BE2C (cell line): ENCODE results near the gene KIAA0319L.
"Not testable (repeated sequence)": the region's sequence is repeated elsewhere in the genome, so short reads cannot be mapped to it uniquely, and the experiment has no call there.

ENCODE experiments used
- DNase-seq: peaks from one replicate; pipeline ENCODE4 v3.0.0-alpha.2; 2020
- H3K27me3 ChIP-seq: fragments of 250-450 bp; sonication (Bioruptor Pico); 2 replicates; pipeline ENCODE4 v1.5.1; 2020; ENCODE audit warnings: mild to moderate bottlenecking
- H3K36me3 ChIP-seq: fragments of 250-450 bp; sonication (Bioruptor Pico); 2 replicates; pipeline ENCODE4 v1.5.1; 2020; ENCODE audit warnings: mild to moderate bottlenecking
- H3K4me1 ChIP-seq: fragments of 250-450 bp; sonication (Bioruptor Pico); 2 replicates; pipeline ENCODE4 v1.5.1; 2020
- H3K4me3 ChIP-seq: 2 replicates; pipeline ENCODE4 v1.5.1; 2011; ENCODE audit warnings: low read depth, low read length
- H3K9me3 ChIP-seq: fragments of 250-450 bp; sonication (Bioruptor Pico); 2 replicates; pipeline ENCODE4 v1.5.1; 2020
- TF ChIP-seq, protein P1 (sequence below): IDR thresholded peaks from 2 replicates; pipeline ENCODE4 v1.5.1; 2012; ENCODE audit warnings: mild to moderate bottlenecking, low read depth, low read length

Gene KIAA0319L

DNA sequence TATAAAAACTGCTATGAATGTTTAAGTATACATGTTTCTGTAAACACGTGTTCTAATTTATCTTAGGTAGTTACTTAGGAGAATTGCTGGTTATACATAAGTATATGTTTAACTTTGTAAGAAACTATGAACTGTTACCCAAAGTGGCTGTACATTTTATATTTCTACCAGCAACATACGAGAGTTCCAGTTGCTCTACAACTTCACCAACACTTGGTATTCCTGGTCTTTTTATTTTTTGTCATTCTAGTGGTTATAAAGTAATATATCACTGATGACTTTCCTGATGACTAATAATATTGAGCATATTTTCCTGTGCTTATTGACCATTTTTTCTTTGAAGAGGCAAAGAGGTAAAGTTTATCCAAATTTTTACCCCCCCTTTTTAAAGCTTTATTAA is 76.0 kb downstream of the KIAA0319L start:
- no peak for DNase-seq
- Histone ChIP-seq H3K27me3 (no peaks in the 10 kb centered on the region), H3K9me3 (no peaks in the 10 kb centered on the region), H3K4me1 (no peaks in the 10 kb centered on the region), H3K4me3 (no peak overlapping the region), H3K36me3 (no peaks in the 10 kb centered on the region)
- TF ChIP-seq, protein P1, sequence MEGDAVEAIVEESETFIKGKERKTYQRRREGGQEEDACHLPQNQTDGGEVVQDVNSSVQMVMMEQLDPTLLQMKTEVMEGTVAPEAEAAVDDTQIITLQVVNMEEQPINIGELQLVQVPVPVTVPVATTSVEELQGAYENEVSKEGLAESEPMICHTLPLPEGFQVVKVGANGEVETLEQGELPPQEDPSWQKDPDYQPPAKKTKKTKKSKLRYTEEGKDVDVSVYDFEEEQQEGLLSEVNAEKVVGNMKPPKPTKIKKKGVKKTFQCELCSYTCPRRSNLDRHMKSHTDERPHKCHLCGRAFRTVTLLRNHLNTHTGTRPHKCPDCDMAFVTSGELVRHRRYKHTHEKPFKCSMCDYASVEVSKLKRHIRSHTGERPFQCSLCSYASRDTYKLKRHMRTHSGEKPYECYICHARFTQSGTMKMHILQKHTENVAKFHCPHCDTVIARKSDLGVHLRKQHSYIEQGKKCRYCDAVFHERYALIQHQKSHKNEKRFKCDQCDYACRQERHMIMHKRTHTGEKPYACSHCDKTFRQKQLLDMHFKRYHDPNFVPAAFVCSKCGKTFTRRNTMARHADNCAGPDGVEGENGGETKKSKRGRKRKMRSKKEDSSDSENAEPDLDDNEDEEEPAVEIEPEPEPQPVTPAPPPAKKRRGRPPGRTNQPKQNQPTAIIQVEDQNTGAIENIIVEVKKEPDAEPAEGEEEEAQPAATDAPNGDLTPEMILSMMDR: no peak

DNA sequence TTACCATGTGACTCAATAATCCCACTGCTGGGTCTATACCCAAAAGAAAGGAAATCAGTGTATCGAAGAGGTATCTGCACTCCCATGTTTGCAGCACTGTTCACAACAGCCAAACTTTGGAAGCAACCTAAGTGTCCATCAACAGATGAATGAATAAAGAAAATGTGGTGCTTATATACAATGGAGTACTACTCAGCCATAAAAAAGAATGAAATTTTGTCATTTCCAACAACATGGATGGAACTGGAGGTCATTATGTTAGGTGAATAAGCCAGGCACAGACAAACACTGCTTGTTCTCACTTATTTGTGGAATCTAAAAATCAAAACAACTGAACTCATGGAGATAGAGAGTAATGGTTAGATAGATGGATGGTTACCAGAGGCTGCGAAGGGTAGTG is 79.3 kb downstream of the KIAA0319L start:
- TF ChIP-seq, protein P1: no peak
- H3K4me3 ChIP-seq: no peak overlapping the region
- H3K36me3 ChIP-seq: no peaks in the 10 kb centered on the region
- H3K9me3 ChIP-seq: no peaks in the 10 kb centered on the region
- no peaks in the 10 kb centered on the region for H3K4me1 ChIP-seq
- no peaks in the 10 kb centered on the region for H3K27me3 ChIP-seq
- DNase-seq: no peak

DNA sequence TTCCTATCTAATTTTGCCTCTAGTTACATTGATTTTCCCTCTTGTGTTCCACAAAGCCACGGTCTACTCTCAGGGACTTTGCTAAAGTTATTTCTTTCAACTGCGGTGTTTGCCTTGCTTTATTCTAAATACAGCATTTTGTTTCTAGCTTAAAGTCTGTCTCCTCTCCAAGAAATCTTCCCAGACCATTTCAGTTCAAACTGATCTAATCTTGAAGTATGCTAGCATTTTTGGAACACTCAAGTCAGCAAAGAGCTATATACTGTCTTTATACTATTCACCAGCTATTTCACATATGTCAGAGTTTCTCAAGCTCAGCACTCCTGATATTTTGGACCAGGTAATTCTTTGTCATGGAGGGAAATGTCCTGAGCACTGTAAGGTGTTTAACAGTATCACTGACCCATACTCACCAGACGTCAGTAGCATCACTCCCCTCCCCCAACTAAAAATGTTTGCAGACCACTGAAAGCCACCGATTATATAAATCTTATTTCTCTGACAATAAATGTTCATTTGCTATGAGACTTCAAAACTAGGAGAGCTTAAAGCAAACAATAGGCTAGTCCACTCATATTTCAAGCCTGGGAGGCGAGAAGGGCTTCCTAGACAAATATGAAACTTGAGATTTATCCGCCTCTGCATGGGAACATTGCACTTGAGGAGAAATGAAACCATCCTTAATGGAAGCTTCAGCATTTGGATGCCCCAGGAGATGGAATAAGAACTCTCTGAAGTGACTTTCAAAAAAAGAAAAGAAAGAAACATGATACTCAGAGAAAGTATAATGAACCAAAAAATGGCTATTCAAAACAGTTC is 81.1 kb downstream of the KIAA0319L start:
- Histone ChIP-seq H3K27me3 (no peaks in the 10 kb centered on the region), H3K36me3 (no peaks in the 10 kb centered on the region), H3K9me3 (no peaks in the 10 kb centered on the region), H3K4me1 (no peaks in the 10 kb centered on the region), H3K4me3 (no peak overlapping the region)
- no peak for DNase-seq
- TF ChIP-seq, protein P1: no peak

DNA sequence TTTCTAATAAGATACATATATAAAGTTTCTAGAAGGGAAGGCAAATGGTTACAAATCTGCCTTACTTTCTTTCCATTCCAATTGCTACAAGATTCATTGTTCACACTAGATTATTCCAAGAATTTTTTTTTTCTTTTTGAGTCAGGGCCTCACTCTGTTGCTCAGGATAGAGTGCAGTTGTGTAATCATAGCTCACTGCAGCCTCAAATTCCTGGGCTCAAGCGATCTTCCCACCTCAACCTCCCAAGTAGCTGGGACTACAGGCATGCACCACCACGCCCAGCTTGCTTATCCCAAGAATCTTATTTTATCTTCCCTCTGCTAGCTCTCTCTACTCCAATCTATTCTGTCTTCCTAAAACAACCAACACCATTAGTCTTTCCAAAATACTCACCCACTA is 81.8 kb downstream of the KIAA0319L start:
- TF ChIP-seq, protein P1: no peak
- H3K36me3 ChIP-seq: no peaks in the 10 kb centered on the region

DNA sequence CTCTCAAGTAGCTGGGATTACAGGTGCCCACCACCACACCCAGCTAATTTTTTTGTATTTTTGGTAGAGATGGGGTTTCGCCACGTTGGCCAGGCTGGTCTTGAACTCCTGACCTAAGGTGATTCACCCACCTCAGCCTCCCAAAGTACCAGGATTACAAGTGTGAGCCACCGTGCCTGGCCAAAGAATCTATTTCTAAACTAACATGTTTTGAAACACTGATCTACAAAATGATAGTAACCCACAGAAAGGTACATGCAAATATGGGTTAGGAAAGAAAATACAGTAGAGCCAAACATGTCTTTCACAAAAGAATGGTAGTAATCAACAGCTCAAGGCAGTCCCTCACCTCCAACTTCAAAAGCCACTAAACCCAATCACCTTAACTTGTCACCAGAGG is 84.0 kb downstream of the KIAA0319L start:
- not testable (repeated sequence) for H3K4me1 ChIP-seq, H3K9me3 ChIP-seq, H3K4me3 ChIP-seq, H3K36me3 ChIP-seq, H3K27me3 ChIP-seq, DNase-seq

More for the DNA sequence above, 81.8 kb downstream of the KIAA0319L start:
- DNase-seq: no peak
- Histone ChIP-seq H3K9me3 (no peaks in the 10 kb centered on the region), H3K4me1 (no peaks in the 10 kb centered on the region), H3K4me3 (no peak overlapping the region), H3K27me3 (no peaks in the 10 kb centered on the region)

DNA sequence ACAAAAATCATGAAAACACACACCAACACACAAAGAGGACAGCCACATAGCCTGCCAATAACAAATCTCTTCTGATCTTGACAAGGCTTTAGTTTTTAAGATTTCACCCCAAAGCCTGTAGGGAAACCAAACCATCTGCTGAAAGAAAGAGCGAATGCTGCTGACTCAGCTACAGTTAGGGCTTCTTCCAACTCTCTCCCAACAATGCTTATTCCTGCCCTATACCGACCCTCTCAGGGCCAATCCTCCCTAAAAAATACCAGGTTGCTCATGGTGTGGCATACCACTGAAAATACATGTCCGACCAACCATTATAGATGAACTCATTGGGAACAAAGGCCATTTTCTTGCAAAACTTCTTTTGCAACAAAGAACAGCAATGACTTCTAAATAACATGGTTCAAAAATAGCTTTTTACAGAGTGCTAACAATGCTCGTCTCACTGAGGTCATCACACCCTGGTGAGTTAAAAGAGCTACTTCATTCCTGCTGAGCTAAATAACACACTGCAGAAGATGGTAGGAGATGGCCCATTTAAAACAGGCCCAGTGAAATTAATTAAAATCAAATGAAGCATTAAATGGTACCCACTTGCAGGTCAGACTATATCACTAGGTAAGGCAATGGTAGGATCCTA is 86.1 kb downstream of the KIAA0319L start:
- no peak overlapping the region for H3K4me3 ChIP-seq
- no peaks in the 10 kb centered on the region for H3K27me3 ChIP-seq
- H3K4me1 ChIP-seq: no peaks in the 10 kb centered on the region
- no peak for DNase-seq
- no peaks in the 10 kb centered on the region for H3K9me3 ChIP-seq
- H3K36me3 ChIP-seq: no peaks in the 10 kb centered on the region
- TF ChIP-seq, protein P1: no peak
